Measurements from ENCODE around the gene UST. TPM values are rescaled to one million over a fixed set of nuclear protein-coding genes. Genes with fewer than 3 reads are reported as not detected.

UST gene
- total and polyA plus RNA-seq, 2 of the 8 experiments (the other 6 are each of a cell fraction or from before 2014, with no cell fraction given), result 13.5 to 34.5 TPM

- TF ChIP-seq RBBP5 (IDR thresholded peaks at IDR 0.05; ENCODE audit: borderline replicate concordance, low read depth, low read length), result no peak
These were observed 361.9 kb downstream of the UST start (continued) for GRCh38 chr6:149108749-149109100.

Measured in H1 (cell line).